ENCODE results near the gene RAB31. TPM values are rescaled to one million over a fixed set of nuclear protein-coding genes. Genes with fewer than 3 reads are reported as not detected.

Gene RAB31
- total RNA-seq, 4 donors from 2014 or later = 24.5 to 91.6 (median 70.2) TPM

GRCh38 chr18:9740071-9740470 lies 32.0 kb downstream of the RAB31 start:
- TF ChIP-seq CTCF (IDR thresholded peaks at IDR 0.05; ENCODE audit: low read depth) = no peak

GRCh38 chr18:9741406-9741792 lies 33.3 kb downstream of the RAB31 start:
- TF ChIP-seq CTCF (IDR thresholded peaks at IDR 0.05; ENCODE audit: low read depth) = no peak

GRCh38 chr18:9741793-9742523 lies 33.9 kb downstream of the RAB31 start:
- no peak for TF ChIP-seq CTCF (IDR thresholded peaks at IDR 0.05; ENCODE audit: low read depth)

- TF ChIP-seq CTCF (IDR thresholded peaks at IDR 0.05; ENCODE audit: low read depth) = no peak
These were observed 34.5 kb downstream of the RAB31 start for GRCh38 chr18:9742524-9743131.

- no peak for TF ChIP-seq CTCF (IDR thresholded peaks at IDR 0.05; ENCODE audit: low read depth)
These were observed 35.3 kb downstream of the RAB31 start for GRCh38 chr18:9743200-9744016.

GRCh38 chr18:9746958-9747357 lies 38.9 kb downstream of the RAB31 start:
- no peak for TF ChIP-seq CTCF (IDR thresholded peaks at IDR 0.05; ENCODE audit: low read depth)

GRCh38 chr18:9749611-9750010 lies 41.5 kb downstream of the RAB31 start:
- no peak for TF ChIP-seq CTCF (IDR thresholded peaks at IDR 0.05; ENCODE audit: low read depth)
